Activated T-helper 1 cell treated with anti-CD3 and anti-CD28 coated beads, Interleukin-2, amount 50 U/mL, for 16 hours (primary cell): ENCODE measurements around the gene CHST13.

Experiments used
- DNase-seq, 2 donors: peaks; one replicate each; pipeline ENCODE4 v3.0.0-alpha.2; 2020; ENCODE audit warnings: low read depth in 1 of 2, low spot score in 1 of 2

The CHST13 gene

GRCh38 chr3:126540342-126540849 is 16.4 kb downstream of the CHST13 start:
- DNase-seq = no peak

GRCh38 chr3:126540951-126541627 is 17.1 kb downstream of the CHST13 start:
- DNase-seq = no peak

GRCh38 chr3:126541628-126542339 is 17.8 kb downstream of the CHST13 start:
- no peak for DNase-seq

- no peak for DNase-seq
Measured at GRCh38 chr3:126542340-126543241, 18.6 kb downstream of the CHST13 start.

- DNase-seq = no peak
Measured at GRCh38 chr3:126543457-126544061, 19.6 kb downstream of the CHST13 start.

- DNase-seq = no peak
Measured at GRCh38 chr3:126544596-126545281, 20.8 kb downstream of the CHST13 start.

- no peak for DNase-seq
Measured at GRCh38 chr3:126545544-126545943, 21.6 kb downstream of the CHST13 start.

GRCh38 chr3:126546013-126546412 is 22.1 kb downstream of the CHST13 start:
- DNase-seq = no peak

GRCh38 chr3:126546549-126547239 is 22.7 kb downstream of the CHST13 start:
- DNase-seq = no peak

- DNase-seq = no peak
Measured at GRCh38 chr3:126547721-126548120, 23.8 kb downstream of the CHST13 start.

- no peak for DNase-seq
Measured at GRCh38 chr3:126548556-126549466, 24.9 kb downstream of the CHST13 start.

- DNase-seq = no peak
Measured at GRCh38 chr3:126549861-126550487, 26.0 kb downstream of the CHST13 start.

GRCh38 chr3:126550488-126551051 is 26.6 kb downstream of the CHST13 start:
- DNase-seq = no peak

- DNase-seq = no peak
Measured at GRCh38 chr3:126551121-126551838, 27.3 kb downstream of the CHST13 start.

- DNase-seq = no peak
Measured at GRCh38 chr3:126551839-126552687, 28.1 kb downstream of the CHST13 start.

- DNase-seq = no peak
Measured at GRCh38 chr3:126552688-126553283, 28.8 kb downstream of the CHST13 start.
